Small intestine (tissue), 7 donors: ENCODE results near the gene BEND5. TPM values are rescaled to one million over a fixed set of nuclear protein-coding genes. Genes with fewer than 3 reads are reported as not detected.

Experiments
- DNase-seq, 2 donors: peaks; one replicate each; pipeline versions ENCODE4 v3.0.0 to v3.0.0-alpha.2; 2013
- FAIRE-seq: peaks from 2 replicates; lab custom pipeline; 2012; peaks lifted over from hg19 to GRCh38; lab: Jason Lieb, UNC
- H3K27ac ChIP-seq, 3 donors: one replicate each; pipeline ENCODE4 v1.5.1; 2013; ENCODE audit warnings: low read length in 2 of 3, mild to moderate bottlenecking in 2 of 3, control low read depth in 1 of 3, inconsistent platforms in 1 of 3, low read depth in 1 of 3, moderate library complexity in 1 of 3
- H3K27me3 ChIP-seq, 3 donors: one replicate each; pipeline ENCODE4 v1.6.1; 2013; ENCODE audit warnings: low read length in 3 of 3, inconsistent platforms in 1 of 3; ENCODE audit not compliant: control insufficient read depth in 3 of 3, insufficient read depth in 3 of 3
- H3K36me3 ChIP-seq, 3 donors: one replicate each; pipeline ENCODE4 v1.6.1; 2013; ENCODE audit warnings: low read length in 3 of 3, inconsistent platforms in 1 of 3, low read depth in 1 of 3, mild to moderate bottlenecking in 1 of 3, moderate library complexity in 1 of 3; ENCODE audit not compliant: control insufficient read depth in 3 of 3, insufficient read depth in 2 of 3
- H3K4me1 ChIP-seq, 3 donors: one replicate each; pipeline ENCODE4 v1.6.1; 2013; ENCODE audit warnings: low read length in 2 of 3, inconsistent platforms in 1 of 3, low read depth in 1 of 3, mild to moderate bottlenecking in 1 of 3, moderate library complexity in 1 of 3; ENCODE audit not compliant: control insufficient read depth in 3 of 3, insufficient read depth in 2 of 3
- H3K4me3 ChIP-seq, 3 donors: one replicate each; pipeline ENCODE4 v1.5.1; 2013; ENCODE audit warnings: low read length in 3 of 3, control low read depth in 1 of 3, inconsistent platforms in 1 of 3, low read depth in 1 of 3, mild to moderate bottlenecking in 1 of 3, moderate library complexity in 1 of 3
- H3K9me3 ChIP-seq, 2 donors: one replicate each; pipeline ENCODE4 v1.6.1; 2013; ENCODE audit warnings: low read depth in 1 of 2, low read length in 1 of 2; ENCODE audit not compliant: control insufficient read depth in 2 of 2, insufficient read depth in 1 of 2
- WGBS, 3 donors: extraction: QIAGEN DNeasy Blood & Tissue Kit; methylation state at CpG; one replicate each; pipeline ENCODE4 v1.1.7; 2013; 5-methylcytosine and 5-hydroxymethylcytosine counted together
- polyA plus RNA-seq, 4 donors: library from polyadenylated mRNA; stranded (reverse) in 3 of 4; unstranded in 1 of 4; fragments of 200-250 nt in 3 of 4; fragments of 120-200 nt in 1 of 4; gene quantifications; one replicate each; pipeline versions ENCODE4 v1.2.1 to v1.2.3, GENCODE V29; 2013
- donor health status: healthy with polysubstance abuse.
- donor health status: control.
- donor health status: control.
- donor health status: Bipolar disorder and iron deficiency.
- donor health status: healthy.

The BEND5 gene
- polyA plus RNA-seq, 4 donors: 0.45 to 4.7 (median 2.9) TPM

GRCh38 chr1:48760857-48761256 is 15.8 kb downstream of the BEND5 start:
- DNase-seq: no peak
- Histone ChIP-seq H3K4me1 (no peaks in the 10 kb centered on the region), H3K9me3 (no peaks in the 10 kb centered on the region), H3K27ac (no peak overlapping the region), H3K27me3 (no peaks in the 10 kb centered on the region), H3K36me3 (peaks cover 0 to 16% (median 0%) of the 10 kb centered on the region in 3 donors), H3K4me3 (no peak overlapping the region)
- WGBS, 3 donors: 79 to 89% (median 81%) methylated on average over 7 of the region's 7 CpGs
- no peak for FAIRE-seq

GRCh38 chr1:48758976-48759375 is 17.7 kb downstream of the BEND5 start:
- DNase-seq (no peak), FAIRE-seq (no peak)
- no peak overlapping the region for H3K27ac ChIP-seq
- no peaks in the 10 kb centered on the region for H3K27me3 ChIP-seq
- H3K9me3 ChIP-seq: no peaks in the 10 kb centered on the region
- WGBS, 3 donors: 93 to 96% (median 94%) methylated on average over 18 of the region's 18 CpGs
- H3K4me3 ChIP-seq: no peak overlapping the region
- H3K36me3 ChIP-seq: peaks cover 0 to 23% (median 0%) of the 10 kb centered on the region in 3 donors
- no peaks in the 10 kb centered on the region for H3K4me1 ChIP-seq

GRCh38 chr1:48757363-48757762 is 19.3 kb downstream of the BEND5 start:
- WGBS, 3 donors: 86 to 95% (median 91%) methylated on average over 2 of the region's 2 CpGs
- peaks cover 0 to 23% (median 0%) of the 10 kb centered on the region in 3 donors for H3K36me3 ChIP-seq

GRCh38 chr1:48756683-48757316 is 19.9 kb downstream of the BEND5 start:
- DNase-seq: no peak
- Histone ChIP-seq H3K27ac (no peak overlapping the region), H3K27me3 (no peaks in the 10 kb centered on the region), H3K4me1 (peaks cover 0 to 2% (median 0%) of the 10 kb centered on the region in 3 donors), H3K9me3 (no peaks in the 10 kb centered on the region), H3K36me3 (peaks cover 0 to 23% (median 0%) of the 10 kb centered on the region in 3 donors), H3K4me3 (no peak overlapping the region)
- 96 to 100% (median 100%) methylated on average over 1 of the region's 1 CpG for WGBS, 3 donors
- no peak for FAIRE-seq

More at GRCh38 chr1:48757363-48757762, 19.3 kb downstream of the BEND5 start:
- no peaks in the 10 kb centered on the region for H3K27me3 ChIP-seq
- no peaks in the 10 kb centered on the region for H3K9me3 ChIP-seq
- no peaks in the 10 kb centered on the region for H3K4me1 ChIP-seq
- no peak overlapping the region for H3K4me3 ChIP-seq
- DNase-seq (no peak), FAIRE-seq (no peak)
- no peak overlapping the region for H3K27ac ChIP-seq

GRCh38 chr1:48753293-48753692 is 23.4 kb downstream of the BEND5 start:
- no peaks in the 10 kb centered on the region for H3K27me3 ChIP-seq
- peaks cover 0 to 2% (median 0%) of the 10 kb centered on the region in 3 donors for H3K4me1 ChIP-seq
- no peak overlapping the region for H3K27ac ChIP-seq
- 23 to 68% (median 46%) methylated on average over 1 of the region's 1 CpG for WGBS, 3 donors
- DNase-seq: no peak
- no peak for FAIRE-seq
- no peak overlapping the region for H3K4me3 ChIP-seq
- peaks cover 0 to 15% (median 0%) of the 10 kb centered on the region in 3 donors for H3K36me3 ChIP-seq
- no peaks in the 10 kb centered on the region for H3K9me3 ChIP-seq

- no peak for DNase-seq
Observed at GRCh38 chr1:48750109-48750508, 26.6 kb downstream of the BEND5 start.

GRCh38 chr1:48749068-48749467 is 27.6 kb downstream of the BEND5 start:
- FAIRE-seq (no peak), DNase-seq (no peak)
- Histone ChIP-seq H3K9me3 (no peaks in the 10 kb centered on the region), H3K36me3 (peaks cover 0 to 15% (median 0%) of the 10 kb centered on the region in 3 donors), H3K27ac (no peak overlapping the region), H3K27me3 (no peaks in the 10 kb centered on the region), H3K4me1 (peaks cover 0 to 2% (median 0%) of the 10 kb centered on the region in 3 donors), H3K4me3 (no peak overlapping the region)
- 69 to 78% (median 71%) methylated on average over 7 of the region's 7 CpGs for WGBS, 3 donors

More at GRCh38 chr1:48750109-48750508, 26.6 kb downstream of the BEND5 start:
- H3K27ac ChIP-seq: no peak overlapping the region
- no peaks in the 10 kb centered on the region for H3K27me3 ChIP-seq
- no peaks in the 10 kb centered on the region for H3K9me3 ChIP-seq
- WGBS, 3 donors: 79 to 94% (median 85%) methylated on average over 1 of the region's 1 CpG
- peaks cover 0 to 15% (median 0%) of the 10 kb centered on the region in 3 donors for H3K36me3 ChIP-seq
- no peak overlapping the region for H3K4me3 ChIP-seq
- peaks cover 0 to 2% (median 0%) of the 10 kb centered on the region in 3 donors for H3K4me1 ChIP-seq
- FAIRE-seq: no peak

- FAIRE-seq (no peak), DNase-seq (no peak)
- H3K4me1 ChIP-seq: no peaks in the 10 kb centered on the region
- no peaks in the 10 kb centered on the region for H3K27me3 ChIP-seq
- peaks cover 0 to 15% (median 0%) of the 10 kb centered on the region in 3 donors for H3K36me3 ChIP-seq
- no peak overlapping the region for H3K4me3 ChIP-seq
- 89 to 93% (median 90%) methylated on average over 5 of the region's 5 CpGs for WGBS, 3 donors
- no peaks in the 10 kb centered on the region for H3K9me3 ChIP-seq
- H3K27ac ChIP-seq: no peak overlapping the region
Observed at GRCh38 chr1:48746906-48747305, 29.8 kb downstream of the BEND5 start.
